PC-9 (cell line): ENCODE data around the gene RNF114.

Experiments
- EZH2 ChIP-seq: fragments of 200-600 bp; sonication (generic); IDR thresholded peaks from 2 replicates; pipeline ENCODE4 v1.8.0; 2017; ENCODE audit warnings: antibody characterized with exemption, low read depth
- TF ChIP-seq, protein P1 (sequence below): fragments of 200-600 bp; sonication (generic); conservative IDR thresholded peaks from 2 replicates; pipeline ENCODE4 v1.6.1; 2017; ENCODE audit warnings: mixed run types, antibody characterized with exemption, mild to moderate bottlenecking, moderate library complexity

- TF ChIP-seq, protein P1, sequence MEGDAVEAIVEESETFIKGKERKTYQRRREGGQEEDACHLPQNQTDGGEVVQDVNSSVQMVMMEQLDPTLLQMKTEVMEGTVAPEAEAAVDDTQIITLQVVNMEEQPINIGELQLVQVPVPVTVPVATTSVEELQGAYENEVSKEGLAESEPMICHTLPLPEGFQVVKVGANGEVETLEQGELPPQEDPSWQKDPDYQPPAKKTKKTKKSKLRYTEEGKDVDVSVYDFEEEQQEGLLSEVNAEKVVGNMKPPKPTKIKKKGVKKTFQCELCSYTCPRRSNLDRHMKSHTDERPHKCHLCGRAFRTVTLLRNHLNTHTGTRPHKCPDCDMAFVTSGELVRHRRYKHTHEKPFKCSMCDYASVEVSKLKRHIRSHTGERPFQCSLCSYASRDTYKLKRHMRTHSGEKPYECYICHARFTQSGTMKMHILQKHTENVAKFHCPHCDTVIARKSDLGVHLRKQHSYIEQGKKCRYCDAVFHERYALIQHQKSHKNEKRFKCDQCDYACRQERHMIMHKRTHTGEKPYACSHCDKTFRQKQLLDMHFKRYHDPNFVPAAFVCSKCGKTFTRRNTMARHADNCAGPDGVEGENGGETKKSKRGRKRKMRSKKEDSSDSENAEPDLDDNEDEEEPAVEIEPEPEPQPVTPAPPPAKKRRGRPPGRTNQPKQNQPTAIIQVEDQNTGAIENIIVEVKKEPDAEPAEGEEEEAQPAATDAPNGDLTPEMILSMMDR: no peak
- no peak for TF ChIP-seq EZH2
Observed at GRCh38 chr20:49901588-49901987, 34.6 kb upstream of the RNF114 start.
